ENCODE measurements around the gene ELOVL5.

ELOVL5 gene

DNA sequence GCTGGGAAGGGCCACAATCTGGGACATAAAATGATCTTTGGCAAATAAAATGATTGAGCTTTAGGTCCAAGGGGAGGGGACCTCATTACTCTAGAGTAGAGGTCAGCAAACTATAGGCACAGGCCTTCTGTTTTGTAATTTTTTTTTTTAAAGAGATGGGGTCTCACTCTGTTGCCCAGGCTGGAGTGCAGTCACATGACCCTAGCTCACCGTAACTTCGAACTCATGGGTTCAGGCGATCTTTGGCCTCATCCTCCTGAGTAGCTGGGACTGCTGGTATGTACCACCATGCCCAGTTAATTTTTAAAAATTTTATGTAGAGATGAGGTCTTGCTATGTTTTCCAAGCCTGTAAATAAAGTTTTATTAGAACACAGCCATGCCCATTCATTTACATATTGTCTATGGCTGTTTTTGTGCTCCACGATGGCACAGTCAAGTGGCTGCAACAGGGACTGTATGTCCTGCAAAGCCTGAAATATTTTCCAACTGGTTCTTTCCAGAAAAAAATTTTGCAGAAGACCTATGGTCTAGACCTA lies 82.1 kb downstream of the ELOVL5 start:
- Histone ChIP-seq H3K27me3 (ENCODE audit: low read depth, low read length) (no peaks in the 10 kb centered on the region), H3K36me3 (ENCODE audit: control insufficient read depth in 1 of 2, insufficient read depth in 2 of 2, low read length in 2 of 2) (peaks cover 36 to 60% of the 10 kb centered on the region in 2 donors), H3K27ac (ENCODE audit: low read length) (no peak overlapping the region), H3K4me1 (ENCODE audit: control insufficient read depth in 1 of 2, insufficient read depth in 2 of 2, low read length in 2 of 2) (no peaks in the 10 kb centered on the region), H3K4me3 (ENCODE audit: low read depth in 1 of 2, low read length in 2 of 2) (no peak overlapping the region), H3K9me3 (ENCODE audit: control insufficient read depth in 1 of 2, low read length in 2 of 2) (no peaks in the 10 kb centered on the region)

DNA sequence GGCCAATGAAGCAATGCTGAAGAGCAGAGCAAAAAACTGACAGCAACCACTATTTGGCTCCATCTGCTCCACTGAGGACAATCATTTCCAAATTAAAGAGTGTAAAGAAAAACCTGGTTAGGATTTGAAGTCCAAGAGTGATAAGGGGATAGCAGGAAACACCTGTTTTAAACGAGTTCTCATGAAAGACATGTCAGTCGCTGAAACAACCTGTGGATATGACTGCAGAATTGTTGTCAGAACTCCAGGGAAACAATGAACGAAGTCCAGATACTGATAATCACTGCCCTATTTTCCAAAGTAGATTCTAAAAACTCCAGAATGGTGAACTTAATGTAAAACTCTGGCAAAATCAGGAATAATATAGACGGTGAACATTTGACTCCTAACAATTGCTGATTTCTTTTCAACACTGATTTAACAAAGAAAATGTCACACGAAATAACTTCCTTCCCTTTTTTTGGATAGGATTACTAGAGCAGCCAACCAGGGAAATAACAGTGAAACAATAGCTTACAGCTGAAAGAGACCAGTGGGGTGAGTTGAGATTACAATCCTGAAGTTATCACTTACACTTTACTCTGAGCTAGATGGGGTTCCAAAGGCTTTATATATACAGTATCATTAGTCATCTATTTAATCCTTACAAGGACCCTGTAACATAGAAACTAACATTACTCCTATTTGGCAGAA lies 83.7 kb downstream of the ELOVL5 start:
- Histone ChIP-seq H3K9me3 (ENCODE audit: control insufficient read depth in 1 of 2, low read length in 2 of 2) (no peaks in the 10 kb centered on the region), H3K36me3 (ENCODE audit: control insufficient read depth in 1 of 2, insufficient read depth in 2 of 2, low read length in 2 of 2) (peaks cover 38 to 59% of the 10 kb centered on the region in 2 donors), H3K27me3 (ENCODE audit: low read depth, low read length) (no peaks in the 10 kb centered on the region), H3K4me3 (ENCODE audit: low read depth in 1 of 2, low read length in 2 of 2) (no peak overlapping the region), H3K4me1 (ENCODE audit: control insufficient read depth in 1 of 2, insufficient read depth in 2 of 2, low read length in 2 of 2) (no peaks in the 10 kb centered on the region), H3K27ac (ENCODE audit: low read length) (no peak overlapping the region)

DNA sequence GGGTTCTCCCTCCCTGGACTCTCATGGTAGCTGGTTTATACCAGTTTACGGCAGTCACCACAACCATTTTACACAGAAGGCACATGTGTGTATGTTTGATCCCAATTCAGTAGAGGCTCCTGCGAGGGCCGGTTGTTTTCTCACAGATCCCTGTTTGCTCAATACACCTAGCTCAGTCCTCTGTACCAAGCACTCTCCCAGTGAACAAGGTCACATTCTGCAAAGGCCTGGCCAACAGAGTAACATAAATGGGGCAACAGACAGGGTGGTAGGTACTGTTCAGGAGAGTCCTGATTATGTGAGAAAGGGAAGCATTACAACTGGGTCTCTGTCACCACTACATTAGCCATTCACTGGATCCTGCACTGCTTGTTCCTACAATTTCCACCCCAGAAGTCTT lies 84.4 kb downstream of the ELOVL5 start:
- no peaks in the 10 kb centered on the region for H3K27me3 ChIP-seq (ENCODE audit: low read depth, low read length)
- H3K36me3 ChIP-seq (ENCODE audit: control insufficient read depth in 1 of 2, insufficient read depth in 2 of 2, low read length in 2 of 2), result peaks cover 31 to 58% of the 10 kb centered on the region in 2 donors
- no peaks in the 10 kb centered on the region for H3K4me1 ChIP-seq (ENCODE audit: control insufficient read depth in 1 of 2, insufficient read depth in 2 of 2, low read length in 2 of 2)
- H3K27ac ChIP-seq (ENCODE audit: low read length), result no peak overlapping the region
- H3K9me3 ChIP-seq (ENCODE audit: control insufficient read depth in 1 of 2, low read length in 2 of 2), result no peaks in the 10 kb centered on the region
- H3K4me3 ChIP-seq (ENCODE audit: low read depth in 1 of 2, low read length in 2 of 2), result no peak overlapping the region

DNA sequence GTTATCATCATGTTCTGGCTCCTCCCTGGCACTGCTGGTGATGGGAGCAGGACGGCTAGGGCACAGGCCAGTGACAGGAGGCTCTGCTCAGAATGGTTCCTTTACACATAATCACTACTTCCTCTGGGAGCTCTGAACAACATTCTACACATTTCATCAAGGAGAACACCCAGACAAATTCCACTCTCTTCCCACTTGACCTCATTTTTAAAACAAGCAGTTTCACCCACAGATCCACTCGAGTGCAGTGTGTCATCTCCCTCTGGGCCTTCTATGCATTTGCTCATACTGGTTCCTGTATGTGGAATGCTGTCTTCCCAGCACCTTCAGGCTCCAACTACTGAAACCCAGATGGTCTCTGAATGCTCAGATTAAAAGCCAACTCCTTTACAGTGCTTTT lies 84.8 kb downstream of the ELOVL5 start:
- no peak overlapping the region for H3K4me3 ChIP-seq (ENCODE audit: low read depth in 1 of 2, low read length in 2 of 2)
- H3K36me3 ChIP-seq (ENCODE audit: control insufficient read depth in 1 of 2, insufficient read depth in 2 of 2, low read length in 2 of 2), result peaks cover 28 to 55% of the 10 kb centered on the region in 2 donors
- H3K27ac ChIP-seq (ENCODE audit: low read length), result no peak overlapping the region
- H3K4me1 ChIP-seq (ENCODE audit: control insufficient read depth in 1 of 2, insufficient read depth in 2 of 2, low read length in 2 of 2), result no peaks in the 10 kb centered on the region
- no peaks in the 10 kb centered on the region for H3K9me3 ChIP-seq (ENCODE audit: control insufficient read depth in 1 of 2, low read length in 2 of 2)
- H3K27me3 ChIP-seq (ENCODE audit: low read depth, low read length), result no peaks in the 10 kb centered on the region

DNA sequence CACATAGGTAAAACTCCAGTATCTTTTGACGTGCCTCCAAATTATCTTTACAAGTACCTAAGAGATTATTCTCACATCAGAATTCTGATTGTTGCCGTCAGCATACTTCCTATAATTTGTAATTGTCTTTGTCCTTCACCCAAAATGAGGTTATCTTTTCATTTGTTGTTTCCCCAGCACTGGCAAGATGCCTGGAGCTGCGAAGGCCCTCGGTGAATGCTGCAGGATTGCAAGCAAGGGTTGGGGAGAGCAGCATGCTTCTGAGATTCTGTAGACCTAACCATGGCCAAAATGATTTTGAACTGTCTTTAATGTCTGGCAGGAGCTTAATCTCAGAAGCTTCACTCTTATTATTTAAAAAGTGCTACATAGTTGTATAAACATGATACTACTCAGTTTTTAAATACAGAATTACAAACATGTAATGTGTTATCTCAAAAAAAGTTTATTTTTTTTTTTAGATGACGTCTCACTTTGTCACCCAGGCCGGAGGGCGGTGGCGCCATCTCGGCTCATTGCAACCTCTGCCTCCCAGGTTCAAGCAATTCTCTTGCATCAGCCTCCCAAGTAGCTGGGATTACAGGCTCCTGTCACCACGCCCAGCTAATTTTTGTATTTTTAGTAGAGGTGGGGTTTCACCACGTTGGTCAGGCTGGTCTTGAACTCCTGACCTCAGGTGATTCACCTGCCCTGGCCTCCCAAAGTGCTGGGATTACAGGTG lies 88.7 kb downstream of the ELOVL5 start:
- H3K27me3 ChIP-seq (ENCODE audit: low read depth, low read length), result no peaks in the 10 kb centered on the region
- no peak overlapping the region for H3K27ac ChIP-seq (ENCODE audit: low read length)
- H3K36me3 ChIP-seq (ENCODE audit: control insufficient read depth in 1 of 2, insufficient read depth in 2 of 2, low read length in 2 of 2), result peaks cover 16 to 32% of the 10 kb centered on the region in 2 donors
- H3K9me3 ChIP-seq (ENCODE audit: control insufficient read depth in 1 of 2, low read length in 2 of 2), result no peaks in the 10 kb centered on the region
- H3K4me1 ChIP-seq (ENCODE audit: control insufficient read depth in 1 of 2, insufficient read depth in 2 of 2, low read length in 2 of 2), result no peaks in the 10 kb centered on the region
- H3K4me3 ChIP-seq (ENCODE audit: low read depth in 1 of 2, low read length in 2 of 2), result no peak overlapping the region

DNA sequence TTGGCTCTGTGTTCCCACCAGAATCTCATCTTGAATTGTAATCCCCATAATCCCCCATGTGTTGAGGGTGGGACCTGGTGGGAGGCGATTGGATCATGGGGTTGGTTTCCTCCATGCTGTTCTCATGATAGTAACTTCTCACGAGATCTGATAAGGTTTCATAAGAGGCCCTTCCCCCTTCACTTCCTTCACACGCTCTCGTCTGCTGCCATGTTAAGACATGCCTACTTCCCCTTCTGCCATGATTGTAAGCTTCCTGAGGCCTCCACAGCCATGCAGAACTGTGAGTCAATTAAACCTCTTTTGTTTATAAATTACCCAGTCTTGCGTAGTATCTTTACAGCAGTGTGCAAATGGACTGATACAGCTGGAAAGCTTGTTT lies 90.0 kb downstream of the ELOVL5 start:
- no peak overlapping the region for H3K27ac ChIP-seq (ENCODE audit: low read length)
- H3K4me3 ChIP-seq (ENCODE audit: low read depth in 1 of 2, low read length in 2 of 2), result no peak overlapping the region
- H3K9me3 ChIP-seq (ENCODE audit: control insufficient read depth in 1 of 2, low read length in 2 of 2), result no peaks in the 10 kb centered on the region
- H3K4me1 ChIP-seq (ENCODE audit: control insufficient read depth in 1 of 2, insufficient read depth in 2 of 2, low read length in 2 of 2), result no peaks in the 10 kb centered on the region
- H3K27me3 ChIP-seq (ENCODE audit: low read depth, low read length), result no peaks in the 10 kb centered on the region
- H3K36me3 ChIP-seq (ENCODE audit: control insufficient read depth in 1 of 2, insufficient read depth in 2 of 2, low read length in 2 of 2), result peaks cover 16 to 32% of the 10 kb centered on the region in 2 donors

DNA sequence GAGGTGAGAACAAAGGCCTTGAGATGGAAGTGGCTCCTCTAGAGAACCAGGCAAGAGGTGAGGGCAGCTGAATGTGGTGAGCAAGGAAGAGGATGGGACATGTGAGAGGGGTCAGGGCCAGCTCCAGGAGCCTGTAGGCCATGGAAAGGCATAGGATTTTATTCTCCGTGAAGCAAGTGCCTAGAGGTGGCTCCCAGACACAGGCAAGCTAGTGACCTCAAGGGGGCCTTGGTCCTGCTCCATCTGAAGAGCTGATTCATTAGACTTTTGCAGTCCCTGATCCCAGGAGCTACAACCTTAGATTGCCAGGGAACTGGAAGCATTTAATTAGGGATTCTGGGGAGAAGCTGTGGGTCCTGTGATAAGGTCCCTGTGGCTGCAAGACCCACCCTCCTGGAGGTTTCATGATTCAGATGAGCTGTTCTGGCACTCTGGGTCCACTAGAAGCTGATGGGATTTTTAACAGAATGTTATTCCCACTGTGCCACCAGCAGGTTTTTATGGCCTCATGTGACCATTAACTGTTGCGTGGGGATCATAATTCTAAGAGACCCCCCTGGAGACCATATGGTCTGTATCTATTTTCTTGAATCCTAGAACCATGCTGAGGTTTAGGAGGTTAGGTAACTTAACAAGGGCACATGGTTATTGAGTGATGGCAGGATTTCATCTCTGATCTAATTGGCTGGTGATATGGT lies 90.5 kb downstream of the ELOVL5 start:
- Histone ChIP-seq H3K4me3 (ENCODE audit: low read depth in 1 of 2, low read length in 2 of 2) (no peak overlapping the region), H3K9me3 (ENCODE audit: control insufficient read depth in 1 of 2, low read length in 2 of 2) (no peaks in the 10 kb centered on the region), H3K27ac (ENCODE audit: low read length) (no peak overlapping the region), H3K36me3 (ENCODE audit: control insufficient read depth in 1 of 2, insufficient read depth in 2 of 2, low read length in 2 of 2) (peaks cover 16 to 32% of the 10 kb centered on the region in 2 donors), H3K4me1 (ENCODE audit: control insufficient read depth in 1 of 2, insufficient read depth in 2 of 2, low read length in 2 of 2) (no peaks in the 10 kb centered on the region), H3K27me3 (ENCODE audit: low read depth, low read length) (no peaks in the 10 kb centered on the region)

DNA sequence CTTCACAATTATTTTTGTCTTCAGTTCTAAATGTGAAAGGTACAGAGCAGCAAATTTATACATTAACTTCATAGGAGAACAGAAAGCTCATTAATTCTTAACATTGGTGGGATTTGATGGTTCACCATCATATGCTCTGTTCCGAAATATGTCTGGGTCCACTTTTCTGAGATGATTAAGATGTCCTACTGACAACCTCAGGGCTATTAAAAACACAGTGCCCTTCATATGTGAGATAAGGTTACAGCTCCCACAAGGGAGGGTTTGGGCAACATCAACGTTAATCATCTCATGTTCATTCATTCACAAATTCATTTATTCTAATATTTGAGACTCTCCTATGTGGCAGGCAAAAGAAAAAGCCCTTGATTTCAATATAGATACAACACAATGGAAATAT lies 91.2 kb downstream of the ELOVL5 start:
- Histone ChIP-seq H3K9me3 (ENCODE audit: control insufficient read depth in 1 of 2, low read length in 2 of 2) (no peaks in the 10 kb centered on the region), H3K4me3 (ENCODE audit: low read depth in 1 of 2, low read length in 2 of 2) (no peak overlapping the region), H3K36me3 (ENCODE audit: control insufficient read depth in 1 of 2, insufficient read depth in 2 of 2, low read length in 2 of 2) (peaks cover 15 to 28% of the 10 kb centered on the region in 2 donors), H3K27ac (ENCODE audit: low read length) (no peak overlapping the region), H3K27me3 (ENCODE audit: low read depth, low read length) (no peaks in the 10 kb centered on the region), H3K4me1 (ENCODE audit: control insufficient read depth in 1 of 2, insufficient read depth in 2 of 2, low read length in 2 of 2) (no peaks in the 10 kb centered on the region)

DNA sequence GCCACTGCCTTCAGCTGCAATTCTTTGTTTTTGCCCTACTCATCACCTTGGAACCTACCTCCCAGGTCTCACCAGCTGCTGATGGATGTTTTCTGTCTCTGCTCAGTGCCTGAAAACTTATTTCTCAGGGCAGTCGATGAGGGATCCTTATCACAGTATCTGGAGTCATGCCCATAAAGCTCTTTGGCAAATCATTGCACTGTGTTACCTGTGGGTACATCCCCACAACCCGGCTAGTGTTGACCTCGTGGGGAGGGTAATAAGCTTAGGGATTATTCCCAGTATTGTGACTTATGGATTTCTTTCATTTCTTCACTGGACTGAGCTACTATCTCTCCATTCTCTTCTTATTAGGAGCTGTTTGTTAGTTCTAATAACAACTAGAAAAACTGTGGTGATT lies 91.7 kb downstream of the ELOVL5 start:
- no peak overlapping the region for H3K4me3 ChIP-seq (ENCODE audit: low read depth in 1 of 2, low read length in 2 of 2)
- no peaks in the 10 kb centered on the region for H3K27me3 ChIP-seq (ENCODE audit: low read depth, low read length)
- H3K4me1 ChIP-seq (ENCODE audit: control insufficient read depth in 1 of 2, insufficient read depth in 2 of 2, low read length in 2 of 2), result no peaks in the 10 kb centered on the region
- no peak overlapping the region for H3K27ac ChIP-seq (ENCODE audit: low read length)
- H3K36me3 ChIP-seq (ENCODE audit: control insufficient read depth in 1 of 2, insufficient read depth in 2 of 2, low read length in 2 of 2), result peaks cover 11 to 24% of the 10 kb centered on the region in 2 donors
- H3K9me3 ChIP-seq (ENCODE audit: control insufficient read depth in 1 of 2, low read length in 2 of 2), result no peaks in the 10 kb centered on the region

DNA sequence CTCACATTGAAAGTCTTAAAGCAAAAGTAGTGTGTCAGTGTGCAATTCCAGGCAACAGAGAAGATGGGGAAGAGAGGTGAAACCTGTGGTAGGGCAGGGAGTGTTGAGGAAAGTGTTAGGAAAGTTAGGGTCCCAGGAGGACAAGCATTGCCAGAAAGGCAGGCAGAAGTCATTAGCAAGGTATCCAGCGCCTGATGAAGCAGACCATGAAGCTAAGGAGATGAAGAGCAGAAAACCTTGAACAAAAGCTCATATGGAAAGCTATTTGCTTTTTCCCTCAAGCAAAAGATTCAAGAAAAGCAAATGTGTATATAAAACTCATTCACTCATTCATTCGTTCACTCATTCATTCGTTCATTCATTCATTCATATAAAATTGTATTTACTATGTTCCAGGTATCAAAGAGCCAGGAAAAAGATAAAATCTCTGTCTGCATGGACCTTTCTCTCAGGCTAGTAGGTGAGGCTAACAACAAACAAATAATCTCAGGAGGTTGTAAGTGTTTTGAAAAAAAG lies 96.5 kb downstream of the ELOVL5 start:
- H3K27ac ChIP-seq (ENCODE audit: low read length), result no peak overlapping the region
- no peaks in the 10 kb centered on the region for H3K9me3 ChIP-seq (ENCODE audit: control insufficient read depth in 1 of 2, low read length in 2 of 2)

DNA sequence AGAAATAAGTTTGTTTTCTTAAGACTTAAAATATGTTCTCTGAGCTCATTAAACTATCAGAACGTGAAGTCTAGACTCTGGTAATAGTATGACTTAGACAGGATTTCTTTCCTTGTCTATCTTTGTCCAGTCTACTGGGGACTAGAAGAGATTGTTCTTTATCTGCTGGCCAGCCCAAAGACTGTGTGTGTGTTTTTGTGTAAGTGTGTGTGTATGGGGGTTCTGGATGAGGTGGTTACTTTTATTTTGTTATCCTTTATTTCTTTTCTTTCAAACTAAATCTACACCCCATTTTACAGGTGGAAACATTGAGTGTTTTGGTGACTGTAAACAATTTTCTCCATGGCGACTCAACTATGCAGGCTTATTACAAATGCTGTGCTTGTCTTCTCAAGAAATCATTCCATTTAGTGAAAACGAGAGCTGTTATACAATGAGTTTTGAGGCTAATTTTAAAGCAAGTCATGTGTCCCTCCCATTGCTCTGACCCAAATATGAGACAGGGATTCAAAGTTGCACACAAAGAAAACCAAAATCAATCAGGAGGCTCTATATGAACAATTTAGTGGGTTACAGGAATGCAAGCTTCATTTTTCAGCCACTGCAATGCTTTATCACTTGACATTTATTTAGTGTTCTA lies 97.6 kb downstream of the ELOVL5 start:
- Histone ChIP-seq H3K4me1 (ENCODE audit: control insufficient read depth in 1 of 2, insufficient read depth in 2 of 2, low read length in 2 of 2) (no peaks in the 10 kb centered on the region), H3K36me3 (ENCODE audit: control insufficient read depth in 1 of 2, insufficient read depth in 2 of 2, low read length in 2 of 2) (no peaks in the 10 kb centered on the region), H3K27me3 (ENCODE audit: low read depth, low read length) (no peaks in the 10 kb centered on the region), H3K4me3 (ENCODE audit: low read depth in 1 of 2, low read length in 2 of 2) (no peak overlapping the region), H3K9me3 (ENCODE audit: control insufficient read depth in 1 of 2, low read length in 2 of 2) (no peaks in the 10 kb centered on the region), H3K27ac (ENCODE audit: low read length) (no peak overlapping the region)

More for the DNA sequence above, 96.5 kb downstream of the ELOVL5 start:
- Histone ChIP-seq H3K36me3 (ENCODE audit: control insufficient read depth in 1 of 2, insufficient read depth in 2 of 2, low read length in 2 of 2) (no peaks in the 10 kb centered on the region), H3K4me1 (ENCODE audit: control insufficient read depth in 1 of 2, insufficient read depth in 2 of 2, low read length in 2 of 2) (no peaks in the 10 kb centered on the region), H3K4me3 (ENCODE audit: low read depth in 1 of 2, low read length in 2 of 2) (no peak overlapping the region), H3K27me3 (ENCODE audit: low read depth, low read length) (no peaks in the 10 kb centered on the region)
